ENCODE measurements around the gene SRSF6.

The SRSF6 gene

DNA sequence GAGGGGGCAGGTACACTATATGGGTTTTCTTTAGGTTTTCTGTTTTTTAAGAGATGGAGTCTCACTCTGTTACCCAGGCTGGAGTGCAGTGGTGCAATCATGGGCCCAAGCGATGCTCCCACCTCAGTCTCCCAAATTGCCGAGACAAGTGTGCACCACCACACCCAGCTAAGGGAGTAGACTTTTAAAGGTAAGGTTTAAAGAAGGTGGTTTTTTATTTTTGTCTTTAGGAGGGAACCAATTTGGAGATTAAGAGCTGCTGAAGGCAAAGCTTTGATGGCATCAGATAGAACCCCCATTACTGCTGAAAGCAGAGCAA is 7.9 kb downstream of the SRSF6 start:
- TF ChIP-seq, protein P1, sequence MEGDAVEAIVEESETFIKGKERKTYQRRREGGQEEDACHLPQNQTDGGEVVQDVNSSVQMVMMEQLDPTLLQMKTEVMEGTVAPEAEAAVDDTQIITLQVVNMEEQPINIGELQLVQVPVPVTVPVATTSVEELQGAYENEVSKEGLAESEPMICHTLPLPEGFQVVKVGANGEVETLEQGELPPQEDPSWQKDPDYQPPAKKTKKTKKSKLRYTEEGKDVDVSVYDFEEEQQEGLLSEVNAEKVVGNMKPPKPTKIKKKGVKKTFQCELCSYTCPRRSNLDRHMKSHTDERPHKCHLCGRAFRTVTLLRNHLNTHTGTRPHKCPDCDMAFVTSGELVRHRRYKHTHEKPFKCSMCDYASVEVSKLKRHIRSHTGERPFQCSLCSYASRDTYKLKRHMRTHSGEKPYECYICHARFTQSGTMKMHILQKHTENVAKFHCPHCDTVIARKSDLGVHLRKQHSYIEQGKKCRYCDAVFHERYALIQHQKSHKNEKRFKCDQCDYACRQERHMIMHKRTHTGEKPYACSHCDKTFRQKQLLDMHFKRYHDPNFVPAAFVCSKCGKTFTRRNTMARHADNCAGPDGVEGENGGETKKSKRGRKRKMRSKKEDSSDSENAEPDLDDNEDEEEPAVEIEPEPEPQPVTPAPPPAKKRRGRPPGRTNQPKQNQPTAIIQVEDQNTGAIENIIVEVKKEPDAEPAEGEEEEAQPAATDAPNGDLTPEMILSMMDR (conservative IDR thresholded peaks at IDR 0.05; ENCODE audit: low read depth, low read length), result no peak
- DNase-seq (ENCODE audit: low read depth), result no peak
- no peak overlapping the region for H3K4me3 ChIP-seq (ENCODE audit: low read depth, low read length)

DNA sequence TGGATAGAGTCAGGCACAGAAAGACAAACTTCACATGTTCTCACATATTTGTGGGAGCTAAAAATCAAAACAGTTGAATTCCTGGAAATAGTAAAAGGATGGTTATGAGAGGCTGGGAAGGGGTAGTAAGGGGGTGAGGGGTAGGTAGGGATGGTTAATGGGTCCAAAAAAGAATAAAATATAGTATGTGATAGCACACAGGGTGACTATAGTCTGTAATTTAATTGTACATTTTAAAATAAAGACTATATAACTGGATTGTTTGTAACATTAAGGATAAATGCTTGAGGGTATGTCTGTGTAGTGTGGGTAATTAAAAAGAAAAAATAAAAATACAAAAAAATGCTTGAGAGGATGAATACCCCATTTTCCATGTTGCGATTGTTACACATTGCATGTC is 9.9 kb downstream of the SRSF6 start:
- TF ChIP-seq, protein P1 (conservative IDR thresholded peaks at IDR 0.05; ENCODE audit: low read depth, low read length), result no peak
- no peak overlapping the region for H3K4me3 ChIP-seq (ENCODE audit: low read depth, low read length)
- DNase-seq (ENCODE audit: low read depth), result no peak

GRCh38 chr20:43472671-43473380 is 15.1 kb downstream of the SRSF6 start:
- TF ChIP-seq, protein P1 (conservative IDR thresholded peaks at IDR 0.05; ENCODE audit: low read depth, low read length), result no peak
- H3K4me3 ChIP-seq (ENCODE audit: low read depth, low read length), result no peak overlapping the region
- DNase-seq (ENCODE audit: low read depth), result no peak

DNA sequence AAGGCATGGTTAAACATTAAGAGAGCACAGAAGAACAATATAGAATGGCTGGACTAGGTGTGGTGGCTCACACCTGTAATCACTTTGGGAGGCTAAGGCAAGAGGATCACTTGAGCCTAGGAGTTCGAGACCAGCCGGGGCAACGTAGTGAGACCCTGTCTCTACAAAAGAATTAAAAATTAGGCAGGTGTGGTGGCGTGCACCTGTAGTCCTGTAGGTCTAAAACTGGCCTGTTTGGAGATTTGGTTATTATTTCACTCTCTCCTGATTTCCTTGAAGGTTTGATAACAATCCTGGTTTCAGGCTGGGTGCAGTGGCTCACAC is 15.6 kb downstream of the SRSF6 start:
- TF ChIP-seq, protein P1 (conservative IDR thresholded peaks at IDR 0.05; ENCODE audit: low read depth, low read length), result no peak
- no peak for DNase-seq (ENCODE audit: low read depth)
- no peak overlapping the region for H3K4me3 ChIP-seq (ENCODE audit: low read depth, low read length)

- TF ChIP-seq, protein P1 (conservative IDR thresholded peaks at IDR 0.05; ENCODE audit: low read depth, low read length), result no peak
- no peak overlapping the region for H3K4me3 ChIP-seq (ENCODE audit: low read depth, low read length)
- no peak for DNase-seq (ENCODE audit: low read depth)
Measured at GRCh38 chr20:43477193-43477592, 19.5 kb downstream of the SRSF6 start.

DNA sequence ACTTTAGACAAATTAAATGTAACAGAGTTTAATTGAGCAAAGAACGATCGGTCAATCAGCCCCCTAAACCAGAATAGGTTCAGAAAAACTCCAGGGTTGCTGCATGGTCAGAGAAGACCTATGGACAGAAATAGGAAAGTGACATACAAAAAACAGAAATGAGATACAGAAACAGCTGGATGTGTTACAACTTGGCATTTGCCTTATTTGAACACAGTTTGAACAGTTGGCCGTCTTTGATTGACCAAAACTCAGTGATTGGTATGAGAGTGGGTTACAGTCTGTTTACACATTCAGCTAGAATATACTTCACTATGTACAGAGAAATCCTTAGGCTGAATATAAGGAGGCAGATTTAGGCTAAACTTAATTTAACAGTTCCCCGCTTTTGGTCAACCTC is 19.9 kb downstream of the SRSF6 start:
- TF ChIP-seq, protein P1 (conservative IDR thresholded peaks at IDR 0.05; ENCODE audit: low read depth, low read length), result no peak
- H3K4me3 ChIP-seq (ENCODE audit: low read depth, low read length), result no peak overlapping the region
- DNase-seq (ENCODE audit: low read depth), result no peak

GRCh38 chr20:43490038-43490437 is 32.3 kb downstream of the SRSF6 start:
- no peak for DNase-seq (ENCODE audit: low read depth)
- TF ChIP-seq, protein P1 (conservative IDR thresholded peaks at IDR 0.05; ENCODE audit: low read depth, low read length), result no peak
- no peak overlapping the region for H3K4me3 ChIP-seq (ENCODE audit: low read depth, low read length)
